GM18867 (cell line): ENCODE results near the gene ZMIZ1.
A peak's percentile ranks its signal among the peaks of the same experiment; 100 is the strongest.

Source experiments
- ATAC-seq: cut with Tn5 transposase; IDR thresholded peaks from one replicate; pipeline ENCODE4 v1.9.1; 2021; ENCODE audit warnings: mild to moderate bottlenecking, moderate library complexity; ENCODE audit not compliant: unreplicated experiment

ZMIZ1 gene

DNA sequence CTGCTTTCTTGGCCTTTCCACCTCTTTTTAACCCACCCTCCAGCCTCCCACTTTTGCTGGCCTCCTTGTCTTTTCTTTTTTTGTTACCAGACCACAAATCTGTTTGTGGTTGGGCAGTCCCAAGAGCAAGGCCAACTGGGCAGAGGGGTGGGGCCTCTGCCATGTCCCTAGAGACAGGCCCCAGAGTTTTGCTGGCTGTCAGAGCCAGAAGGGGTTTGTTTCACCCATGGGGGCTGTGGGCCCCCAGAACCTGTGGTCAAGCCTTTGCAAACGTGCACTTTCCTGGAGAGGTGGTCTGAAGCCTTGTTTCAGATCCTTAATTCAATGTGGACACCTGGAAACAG, 10.3 kb downstream of the ZMIZ1 start:
- ATAC-seq: no peak

DNA sequence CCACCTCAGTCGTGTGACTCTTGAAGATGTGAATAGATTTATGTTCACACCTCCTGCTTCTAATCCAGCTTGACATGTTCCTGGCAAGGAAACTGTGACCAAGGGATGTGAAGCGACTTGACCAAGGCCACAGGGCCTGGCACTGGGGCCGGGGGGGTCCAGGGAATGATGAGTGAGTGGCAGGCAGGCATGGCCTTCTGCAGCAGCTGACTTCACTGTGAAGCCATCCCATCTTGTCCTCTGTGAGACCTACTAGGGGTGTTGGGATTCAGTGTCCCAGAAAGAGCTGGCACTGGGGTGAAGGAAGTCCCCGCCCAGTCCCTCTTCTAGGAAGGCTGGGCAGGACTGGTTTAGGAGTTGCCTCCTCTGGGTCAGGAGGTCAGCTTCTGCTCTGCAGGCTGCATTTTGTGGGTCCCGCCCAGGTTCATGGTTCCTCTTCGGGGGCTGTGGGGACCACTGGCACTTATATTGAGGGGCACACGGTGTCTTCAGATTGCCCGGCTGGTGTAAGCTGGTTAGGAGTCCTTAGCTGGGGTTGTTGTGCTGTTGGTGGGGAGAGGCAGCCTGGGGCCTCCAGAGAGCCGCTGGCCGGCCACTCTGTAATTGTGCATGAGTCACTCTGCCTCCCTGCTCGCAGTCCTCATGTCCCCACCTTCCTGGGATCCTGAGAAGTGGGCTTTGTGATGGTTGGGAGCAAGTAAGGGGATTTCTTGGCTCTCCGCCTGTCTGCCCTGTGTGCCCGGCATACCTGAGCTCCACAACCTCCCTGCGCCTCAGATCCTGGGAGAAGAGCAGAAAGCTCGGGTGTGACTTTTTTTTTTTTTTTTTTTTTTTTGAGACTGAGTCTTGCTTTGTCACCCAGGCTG, 11.0 kb downstream of the ZMIZ1 start:
- no peak for ATAC-seq

DNA sequence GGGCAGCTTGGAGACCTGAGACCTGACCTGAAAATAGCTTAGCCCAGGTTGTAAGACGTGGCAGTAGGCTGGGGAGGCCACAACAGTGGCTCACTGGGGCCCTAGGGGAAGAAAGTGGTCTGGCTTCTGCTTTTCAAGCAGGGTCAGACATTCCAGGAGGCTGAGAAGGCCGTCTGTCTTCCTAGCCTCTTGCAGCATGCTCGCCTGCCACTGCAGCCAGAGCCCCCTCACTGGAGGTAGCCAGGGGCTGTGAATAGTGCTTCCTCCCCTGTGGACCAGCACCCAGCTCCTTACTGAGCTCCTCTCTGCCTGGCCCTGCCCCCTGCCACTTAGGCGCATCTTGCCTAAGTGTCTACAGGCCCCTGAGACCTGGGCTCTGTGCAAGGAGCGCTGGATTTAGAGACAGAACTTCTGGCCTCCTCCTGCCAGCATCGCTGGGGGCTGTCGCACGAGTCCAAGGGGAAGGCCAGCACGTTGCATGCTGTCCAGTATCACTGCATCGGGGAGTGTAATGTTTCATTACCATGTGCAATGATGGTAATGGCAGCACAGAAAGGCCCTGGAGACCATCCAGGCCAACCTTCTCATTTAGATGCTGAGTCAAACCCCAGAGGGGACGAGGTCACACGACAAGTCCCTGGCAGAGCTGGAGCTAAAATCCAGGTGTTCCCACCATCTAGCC, 12.7 kb downstream of the ZMIZ1 start:
- ATAC-seq: no peak

DNA sequence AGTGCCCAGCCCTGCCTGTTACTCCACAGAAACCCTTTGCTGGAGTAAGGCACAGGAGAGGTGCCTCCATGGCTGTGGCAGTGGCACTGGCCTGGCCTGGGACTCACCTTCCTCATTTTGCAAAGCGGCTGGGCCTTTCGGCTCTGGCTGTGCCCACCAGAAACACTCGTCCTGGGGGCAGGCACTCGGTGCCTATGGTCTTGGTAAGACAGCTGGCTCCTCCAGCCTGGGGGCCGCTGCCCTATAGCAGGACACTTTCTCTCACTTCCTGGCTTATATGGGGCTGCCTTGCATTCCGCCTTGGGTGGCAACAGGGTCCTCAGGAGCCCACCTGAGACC, 13.2 kb downstream of the ZMIZ1 start:
- ATAC-seq: no peak

DNA sequence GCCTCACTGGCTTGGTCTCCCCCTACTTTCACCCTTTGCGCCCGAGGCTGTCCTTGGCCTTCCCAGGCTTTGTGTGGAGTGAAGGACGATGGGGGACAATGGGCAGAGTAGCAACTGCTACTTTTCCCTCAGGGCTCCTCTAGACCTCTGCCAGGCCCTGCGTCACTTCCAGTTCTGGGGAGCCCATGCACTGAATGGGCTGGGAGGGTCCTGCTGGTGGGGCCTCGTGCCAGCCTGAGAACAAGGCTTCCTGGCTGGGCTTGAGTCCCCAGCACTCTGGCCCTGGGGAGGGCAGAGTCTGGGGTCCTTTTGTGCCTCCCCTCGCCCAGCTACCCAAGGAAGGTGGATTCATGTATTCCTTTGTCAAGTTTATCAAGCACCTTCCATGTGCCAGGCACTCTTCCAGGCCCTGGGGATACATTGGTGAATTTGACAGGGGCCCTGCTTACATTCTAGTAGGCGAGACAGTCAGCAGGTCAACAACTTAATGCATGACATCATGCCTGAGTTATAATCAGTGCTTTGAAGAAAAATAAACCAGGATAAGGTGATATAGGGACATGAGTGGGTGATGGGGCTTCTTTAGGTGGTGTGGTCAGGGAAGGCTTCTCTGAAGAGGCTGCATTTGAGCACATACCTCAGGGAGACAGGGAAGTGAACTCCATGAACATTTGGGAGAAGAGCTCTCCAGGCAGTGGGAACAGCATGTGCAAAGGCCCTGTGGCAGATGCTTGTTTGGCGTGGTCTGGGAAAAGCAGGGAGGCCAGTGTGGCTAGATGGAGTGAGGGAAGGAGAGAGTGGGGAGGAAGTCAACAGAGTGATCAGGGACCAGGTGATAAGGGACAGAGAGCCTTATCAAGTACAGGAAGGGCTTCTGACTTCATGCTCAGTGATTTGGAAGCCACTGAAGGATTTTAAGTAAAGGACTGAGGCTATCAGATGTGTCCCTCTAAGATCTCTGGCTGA, 14.1 kb downstream of the ZMIZ1 start:
- no peak for ATAC-seq

DNA sequence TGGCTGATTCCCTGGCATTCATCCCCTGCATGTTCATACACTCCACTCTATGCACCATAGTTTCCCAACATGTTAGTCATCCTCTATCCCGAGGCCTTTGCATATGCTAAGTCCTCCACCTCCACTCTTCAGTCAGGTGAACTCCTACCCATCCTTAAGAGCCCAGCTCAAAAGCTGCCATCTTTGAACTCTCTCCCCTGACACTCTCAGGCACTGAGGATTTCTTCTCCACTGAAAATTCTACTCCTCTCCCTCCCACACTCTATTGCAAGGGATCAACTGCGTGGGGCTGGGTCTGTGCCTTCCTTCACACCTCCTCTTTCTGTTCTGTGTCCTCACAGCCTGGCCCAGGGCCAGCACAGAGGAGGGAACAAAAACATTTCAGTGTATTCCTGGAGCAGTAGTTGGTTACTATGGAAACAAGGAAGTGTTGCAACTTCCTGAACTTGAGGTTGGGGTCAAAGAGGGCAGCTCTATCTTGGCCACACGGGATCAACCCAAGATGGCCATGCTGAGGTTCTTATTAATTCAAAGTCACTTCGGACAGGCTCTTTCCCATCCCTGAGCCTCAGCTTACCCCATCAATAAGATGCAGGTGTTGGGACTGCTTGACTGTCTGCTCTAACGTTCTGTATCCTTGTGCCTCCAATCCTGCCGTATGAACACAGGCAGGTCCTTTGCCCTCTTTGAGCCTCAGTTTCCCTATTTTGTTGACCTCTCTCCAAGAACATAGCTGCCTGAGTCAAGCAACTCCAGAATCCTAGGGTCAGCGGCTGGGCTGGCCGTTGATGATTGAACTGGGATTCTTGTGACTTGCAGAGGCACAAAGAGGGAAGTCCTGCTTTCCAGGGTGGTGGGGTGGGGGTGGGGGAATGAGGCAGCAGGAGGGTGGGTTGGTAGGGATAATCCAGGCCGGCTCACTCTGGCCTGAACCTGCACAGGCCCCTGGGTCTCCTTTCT, 15.5 kb downstream of the ZMIZ1 start:
- ATAC-seq: no peak

DNA sequence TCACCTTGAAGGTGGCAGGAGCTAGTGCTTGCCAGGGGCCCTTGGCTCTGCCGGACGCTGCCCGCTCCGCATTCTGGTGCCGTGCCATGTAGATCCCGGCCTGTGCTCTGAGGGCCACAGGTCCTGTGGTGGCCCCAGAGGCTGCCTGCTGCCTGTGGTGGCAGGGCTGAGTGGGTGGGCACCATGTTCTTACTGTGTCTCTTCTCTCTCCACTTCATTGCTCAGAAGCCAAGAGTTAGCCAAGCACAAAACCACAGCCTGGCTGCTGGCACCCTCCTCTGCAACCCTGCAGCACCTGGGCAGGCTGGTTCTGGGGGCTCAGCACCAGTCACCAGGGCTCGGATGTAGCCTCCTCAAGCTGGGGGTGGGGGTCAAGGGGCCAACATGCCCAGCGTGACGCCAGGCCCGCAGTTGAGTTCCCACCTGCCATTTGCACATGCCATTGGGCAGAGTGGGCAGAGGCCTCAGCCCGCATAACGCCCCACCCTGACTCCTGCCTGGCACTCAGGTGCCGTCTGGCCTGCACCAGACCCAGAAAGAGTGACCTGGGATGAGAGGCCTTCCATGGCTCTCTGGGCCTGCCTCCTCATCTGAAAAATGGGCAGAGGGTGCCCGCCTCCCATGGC, 16.3 kb downstream of the ZMIZ1 start:
- ATAC-seq: peak; percentile 54

DNA sequence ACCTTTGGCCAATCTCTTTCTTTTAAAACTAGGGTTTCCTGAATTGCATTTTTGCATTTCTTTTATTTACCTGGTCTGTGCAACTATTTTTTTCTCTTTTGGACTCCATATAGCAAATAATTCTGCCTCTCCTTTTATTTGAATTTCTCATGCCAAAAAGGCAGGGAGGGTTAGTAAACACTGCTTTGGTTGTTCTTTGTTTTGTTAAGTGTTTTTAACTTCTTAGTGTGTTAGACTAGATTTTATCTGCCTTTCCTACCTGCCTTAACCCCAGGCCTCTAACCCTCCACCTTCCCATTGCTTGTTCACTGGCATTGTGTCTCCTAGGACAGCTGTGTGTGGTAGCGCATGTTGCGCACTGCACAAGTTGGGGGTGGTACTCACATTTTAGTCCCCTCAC, 18.1 kb downstream of the ZMIZ1 start:
- no peak for ATAC-seq

DNA sequence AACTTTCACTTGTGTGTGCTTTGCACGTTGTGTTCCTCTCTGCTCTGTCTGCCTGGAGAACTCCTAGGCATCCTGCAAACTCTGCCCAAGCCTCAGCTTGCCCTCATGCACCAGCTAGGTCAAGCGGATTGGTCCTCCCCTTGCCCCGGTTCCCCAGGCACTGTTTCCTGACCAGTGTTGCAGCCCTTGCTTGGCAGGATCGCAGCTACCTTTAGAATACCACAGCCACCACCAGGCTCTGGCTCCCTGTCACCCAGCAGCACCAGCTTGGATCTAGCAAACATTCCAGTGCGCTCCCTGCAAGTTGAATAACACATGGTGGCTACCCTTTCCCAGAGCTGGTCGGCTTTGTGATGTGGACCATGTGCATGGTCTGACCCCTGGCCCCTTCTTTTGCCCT, 19.0 kb downstream of the ZMIZ1 start:
- no peak for ATAC-seq

DNA sequence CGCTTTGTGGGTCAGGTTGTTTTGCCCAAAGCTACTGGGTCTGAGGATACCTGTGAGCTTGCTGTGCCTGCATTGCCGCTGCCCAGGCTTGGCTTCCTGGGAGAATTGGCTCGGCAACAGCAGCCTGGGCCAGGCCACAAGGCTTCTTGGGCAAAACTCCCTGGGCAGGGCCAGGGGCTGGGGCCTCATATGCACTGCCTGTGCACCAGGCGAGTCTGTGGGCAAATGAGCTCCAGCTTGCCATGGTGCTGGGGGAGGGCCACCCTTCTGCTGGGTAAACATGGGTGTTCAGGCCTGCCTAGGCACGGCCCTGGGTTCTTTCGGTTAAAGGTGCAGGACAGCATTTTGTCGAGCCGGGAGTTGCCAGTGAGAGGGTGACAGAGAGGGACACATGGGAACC, 19.4 kb downstream of the ZMIZ1 start:
- no peak for ATAC-seq

DNA sequence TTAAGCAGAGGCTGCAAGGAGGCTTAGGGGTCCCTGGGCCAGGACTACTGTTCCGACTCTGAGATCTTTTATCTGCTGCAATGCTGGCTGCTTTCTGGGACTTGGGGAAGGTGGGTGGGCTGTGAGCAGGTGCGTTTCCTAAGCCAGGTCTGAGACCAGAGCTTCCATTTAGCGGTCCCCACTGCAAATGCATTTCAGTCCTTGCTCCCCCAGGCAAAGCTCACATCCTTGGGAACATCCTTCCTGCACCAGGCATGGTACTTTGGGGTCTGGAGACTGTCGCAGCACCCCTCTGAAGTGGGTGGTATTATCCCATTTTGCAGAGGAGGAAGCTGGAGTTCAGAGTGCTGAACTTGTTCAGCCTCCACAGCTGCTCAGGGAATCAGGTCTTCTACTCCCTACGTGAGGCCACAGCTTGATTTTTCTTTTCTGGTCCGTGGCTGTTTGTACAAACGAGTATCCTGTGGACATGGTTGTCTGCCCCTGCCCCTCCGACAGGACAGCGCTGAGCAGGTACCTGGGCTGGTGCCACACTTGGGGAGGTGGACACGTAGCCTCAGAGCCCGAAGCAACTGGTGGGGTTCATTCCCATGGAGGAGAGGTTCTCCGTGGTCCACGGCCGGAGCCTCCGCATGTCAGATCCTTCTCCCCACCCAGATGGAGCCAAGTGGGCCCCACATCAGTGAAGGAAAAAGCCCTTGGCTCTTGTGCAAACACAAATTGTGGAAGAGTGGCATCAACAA, 20.0 kb downstream of the ZMIZ1 start:
- no peak for ATAC-seq

DNA sequence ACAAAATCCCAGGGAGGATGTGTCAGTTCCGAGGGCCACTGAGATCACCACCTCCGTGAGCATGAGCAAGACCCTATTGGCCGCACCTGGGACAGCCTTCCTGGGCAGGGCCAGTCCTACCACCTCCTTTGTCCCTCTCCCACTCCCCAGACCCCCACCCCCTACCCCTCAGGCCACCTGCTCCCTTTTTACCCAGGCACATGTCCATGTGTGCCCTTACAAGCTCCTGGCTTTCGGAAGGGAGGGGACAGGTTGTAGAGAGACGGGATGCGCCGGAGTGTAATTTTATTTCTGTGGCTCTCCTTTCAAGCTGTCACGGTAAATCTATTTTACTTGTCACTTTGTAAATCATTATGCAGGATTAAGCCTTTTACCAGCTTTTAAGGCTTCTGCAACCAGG, 20.9 kb downstream of the ZMIZ1 start:
- ATAC-seq: no peak

DNA sequence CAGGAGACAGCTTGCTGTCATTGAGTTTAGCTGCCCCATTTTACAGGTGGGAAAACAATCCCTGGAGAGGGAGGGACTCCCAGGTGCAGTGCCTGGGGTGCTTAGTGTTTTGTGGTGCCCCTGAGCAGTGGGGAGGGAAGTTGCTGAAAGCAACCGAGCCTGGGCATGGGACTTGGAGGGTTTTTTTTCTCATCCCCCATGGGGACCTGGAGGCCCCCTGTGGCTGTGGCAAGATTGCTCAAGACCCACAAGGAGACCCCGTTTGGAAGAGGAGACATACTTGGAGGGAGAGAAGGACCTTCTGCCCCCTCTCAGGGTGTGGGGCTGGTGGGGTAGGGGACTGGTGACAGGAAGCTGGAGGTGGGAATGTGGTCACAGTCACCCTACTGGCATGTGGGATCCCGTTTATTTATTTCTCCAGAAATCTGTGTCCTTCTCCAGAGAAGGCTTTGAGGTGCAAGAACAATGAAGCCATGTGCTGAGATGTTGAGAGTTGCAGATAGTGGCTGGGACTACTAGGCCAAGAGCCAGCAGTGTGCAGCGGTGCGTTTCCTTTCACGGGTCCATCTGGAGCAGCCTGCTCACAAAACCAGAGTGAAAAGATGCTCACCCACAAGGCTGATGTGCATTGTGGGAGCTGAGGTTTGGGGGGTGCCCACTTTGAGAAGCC, 21.5 kb downstream of the ZMIZ1 start:
- no peak for ATAC-seq

DNA sequence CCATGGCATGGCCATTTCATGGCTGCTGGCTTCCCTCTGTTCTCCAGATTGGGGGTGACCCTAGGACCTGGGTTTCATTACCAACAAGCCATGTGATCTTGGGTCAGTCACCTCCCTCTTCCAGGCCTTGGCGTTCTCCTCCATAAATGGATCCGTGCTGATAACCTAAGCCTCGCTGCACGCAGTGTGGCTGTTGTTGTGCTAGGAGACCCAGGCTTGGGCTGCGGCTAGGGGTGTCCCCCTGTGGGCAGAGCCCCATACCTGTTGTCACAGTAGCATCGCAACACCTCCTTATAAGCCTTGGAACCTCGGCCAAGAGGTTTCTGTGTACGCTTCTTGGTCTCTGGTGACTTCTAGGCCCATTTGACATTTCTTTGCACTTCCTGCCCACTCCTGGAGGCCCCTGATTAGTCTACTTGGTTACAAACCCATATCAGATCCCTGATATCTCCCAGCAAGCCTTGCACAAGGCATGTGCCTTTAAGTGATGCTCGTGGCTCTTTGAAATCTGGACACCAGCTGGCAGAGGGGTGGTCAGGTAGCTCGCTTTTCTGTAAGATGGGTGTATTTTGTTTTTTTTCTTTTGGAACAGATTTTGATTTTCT, 23.6 kb downstream of the ZMIZ1 start:
- no peak for ATAC-seq

DNA sequence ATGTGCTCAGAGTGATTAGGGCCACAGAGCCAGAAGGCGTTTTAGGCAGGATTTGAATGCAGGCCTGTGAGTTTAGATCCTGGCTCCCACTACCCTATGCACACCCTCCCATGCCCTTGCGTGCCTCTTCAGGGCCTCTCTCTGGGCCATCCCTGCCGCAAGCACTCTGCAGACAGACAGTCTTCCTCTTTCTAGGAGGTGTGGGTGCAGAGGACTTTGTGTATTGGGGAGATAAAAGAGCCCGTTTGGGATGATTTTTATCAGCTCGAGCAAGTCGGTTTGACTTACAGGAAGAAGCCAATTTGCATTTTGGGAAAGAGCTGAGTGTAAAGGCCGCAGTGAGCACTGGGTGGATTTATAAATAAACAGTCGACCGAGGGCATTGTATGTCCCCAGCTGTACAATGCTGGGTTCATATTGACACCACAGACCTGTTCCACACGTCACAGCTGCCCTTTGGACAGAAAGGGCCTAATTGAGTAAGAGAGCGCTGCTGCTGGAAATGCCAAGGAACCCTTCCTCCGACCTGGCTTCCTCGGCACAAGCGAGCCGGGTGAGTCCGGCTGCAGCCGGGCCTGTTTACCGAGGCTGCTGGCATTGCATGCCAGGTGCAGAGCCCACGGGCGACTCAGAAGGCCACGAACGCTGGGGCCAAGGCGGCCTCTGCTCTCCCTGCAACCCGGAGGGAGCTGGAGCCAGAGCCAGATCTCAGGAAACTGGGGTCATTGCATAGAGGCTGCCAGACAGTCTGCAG, 25.1 kb downstream of the ZMIZ1 start:
- ATAC-seq: no peak

DNA sequence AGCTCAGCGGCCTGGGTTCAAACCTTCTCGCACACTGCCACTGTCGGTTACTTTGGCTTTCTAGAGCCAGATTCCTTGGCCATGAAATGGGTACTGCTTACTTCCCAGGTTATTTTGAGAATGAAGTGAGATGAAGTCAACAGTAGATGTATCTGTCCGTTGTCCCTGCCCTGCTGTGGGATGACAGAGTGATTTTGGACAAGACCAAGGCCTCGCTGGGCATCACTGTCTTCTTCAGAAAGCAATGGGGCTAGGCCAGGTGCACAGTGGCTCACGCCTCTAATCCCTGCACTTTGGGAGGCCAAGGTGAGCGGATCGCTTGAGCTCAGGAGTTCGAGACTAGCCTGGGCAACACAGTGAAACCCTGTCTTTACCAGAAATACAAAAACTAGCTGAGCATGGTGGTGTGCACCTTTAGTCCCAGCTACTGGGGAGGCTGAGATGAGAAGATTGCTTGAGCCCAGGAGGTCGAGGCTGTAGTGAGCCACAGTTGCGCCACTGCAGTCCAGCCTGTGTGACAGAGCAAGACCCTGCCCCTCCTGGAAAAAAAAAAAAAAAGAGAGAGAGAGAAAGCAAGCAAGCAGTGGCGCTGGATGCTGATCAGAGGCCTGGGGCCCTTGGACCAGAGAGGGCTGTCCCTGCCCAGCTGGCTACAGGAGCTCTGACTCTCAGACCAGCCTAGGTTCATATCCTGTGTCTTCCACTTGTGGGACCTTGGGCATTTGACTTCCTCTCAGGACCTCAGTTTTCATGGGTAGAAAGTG, 25.8 kb downstream of the ZMIZ1 start:
- ATAC-seq: no peak

DNA sequence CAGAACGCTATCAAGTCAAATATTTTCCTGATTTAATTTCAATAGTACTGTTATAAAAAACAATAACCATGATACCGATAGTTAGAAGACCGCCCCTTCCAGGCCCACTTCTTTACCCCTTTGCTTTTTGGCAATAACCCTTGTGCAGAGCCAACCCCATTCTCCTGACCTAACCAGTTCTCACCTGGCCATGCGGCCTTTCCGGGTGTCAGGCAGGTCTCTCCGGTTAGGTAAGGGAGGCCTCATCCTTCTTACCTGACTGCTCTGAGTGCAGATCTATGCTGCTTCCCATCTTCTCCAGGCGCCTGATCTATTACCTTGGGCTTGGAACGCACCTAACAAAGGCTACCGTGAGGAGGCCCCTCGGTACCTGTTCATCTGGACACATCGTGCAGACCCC, 26.6 kb downstream of the ZMIZ1 start:
- no peak for ATAC-seq
